Suprapubic skin (tissue), 4 donors: Measurements from ENCODE around the gene ECT2. TPM values are rescaled to one million over a fixed set of nuclear protein-coding genes. Genes with fewer than 3 reads are reported as not detected.

Experiments used
- DNase-seq, 2 donors: peaks; one replicate each; pipeline ENCODE4 v3.0.0-alpha.2; 2019; ENCODE audit warnings: low spot score in 2 of 2
- H3K27ac ChIP-seq: fragments of 200-600 bp; sonication (generic); one replicate; pipeline ENCODE4 v1.5.1; 2019
- H3K27me3 ChIP-seq: fragments of 200-600 bp; sonication (generic); one replicate; pipeline ENCODE4 v1.5.1; 2019
- H3K36me3 ChIP-seq: fragments of 200-600 bp; sonication (generic); one replicate; pipeline ENCODE4 v1.5.1; 2019
- H3K4me1 ChIP-seq: fragments of 200-600 bp; sonication (generic); one replicate; pipeline ENCODE4 v1.5.1; 2019
- H3K4me3 ChIP-seq: fragments of 200-600 bp; sonication (generic); one replicate; pipeline ENCODE4 v1.5.1; 2019; ENCODE audit warnings: mild to moderate bottlenecking
- H3K9me3 ChIP-seq: fragments of 200-600 bp; sonication (generic); one replicate; pipeline ENCODE4 v1.5.1; 2019
- CTCF ChIP-seq, 2 donors: fragments of 200-600 bp in 1 of 2; fragments of 450-650 bp in 1 of 2; sonication (generic) in 1 of 2; IDR thresholded peaks; one replicate each; pipeline ENCODE4 v1.5.1; 2016 to 2019; ENCODE audit warnings: antibody characterized with exemption in 2 of 2, mild to moderate bottlenecking in 1 of 2, moderate library complexity in 1 of 2
- EP300 ChIP-seq: sonication (generic); formaldehyde crosslinking; IDR thresholded peaks from one replicate; pipeline ENCODE4 v1.6.1; 2017; ENCODE audit warnings: antibody characterized with exemption
- POLR2AphosphoS5 ChIP-seq, 3 donors: sonication (generic); formaldehyde crosslinking; IDR thresholded peaks; one replicate each; pipeline ENCODE4 v1.6.1; 2017; ENCODE audit warnings: antibody characterized with exemption in 3 of 3
- WGBS: methylation state at CpG from one replicate; pipeline ENCODE4 v1.1.5; 2018; 5-methylcytosine and 5-hydroxymethylcytosine counted together
- total RNA-seq, 4 donors: library from RNA; depleted of rRNA; stranded (reverse); fragments of >200 nt; gene quantifications; one replicate each; pipeline ENCODE4 v1.1.0, GENCODE V29; 2016

The ECT2 gene
- total RNA-seq, 4 donors from 2014 or later: 6.5 to 15.1 (median 9.4) TPM

GRCh38 chr3:172869784-172870518, 119.4 kb downstream of the ECT2 start:
- Histone ChIP-seq H3K4me3 (no peak overlapping the region), H3K27ac (no peak overlapping the region), H3K36me3 (no peaks in the 10 kb centered on the region), H3K27me3 (no peaks in the 10 kb centered on the region), H3K9me3 (no peaks in the 10 kb centered on the region), H3K4me1 (peaks cover 10% of the 10 kb centered on the region)
- WGBS: 47% methylated on average over 3 of the region's 3 CpGs
- TF ChIP-seq EP300: no peak
- TF ChIP-seq POLR2AphosphoS5 (IDR thresholded peaks at IDR 0.05): no peak
- no peak for TF ChIP-seq CTCF (IDR thresholded peaks at IDR 0.05)
- DNase-seq: no peak

Other genes starting within 250 kb of the ECT2 start
- gene TNFSF10, start 227.3 kb upstream of the ECT2 start, total RNA-seq: 10 to 100 TPM; 56.7 to 88.7 (median 66.3) TPM
- 1 to 10 TPM; 2.3 to 5.8 (median 4.2) TPM for gene NCEH1, start 39.7 kb upstream of the ECT2 start, total RNA-seq